Glomerular visceral epithelial cell (primary cell): ENCODE results near the gene MLN.

Experiments
- DNase-seq: peaks from one replicate; pipeline ENCODE4 v3.0.0-alpha.2; 2016; ENCODE audit errors: extremely low spot score

MLN gene

GRCh38 chr6:33752646-33753015 lies 51.2 kb downstream of the MLN start:
- no peak for DNase-seq

GRCh38 chr6:33751771-33752645 lies 51.8 kb downstream of the MLN start:
- DNase-seq, result no peak

- no peak for DNase-seq
These were observed 53.4 kb downstream of the MLN start for GRCh38 chr6:33750244-33750991.

- DNase-seq, result no peak
These were observed 54.4 kb downstream of the MLN start for GRCh38 chr6:33749401-33749800.

- no peak for DNase-seq
These were observed 55.0 kb downstream of the MLN start for GRCh38 chr6:33748841-33749240.

- DNase-seq, result no peak
These were observed 56.0 kb downstream of the MLN start for GRCh38 chr6:33747823-33748222.

- peak; percentile 53 for DNase-seq
These were observed 57.1 kb downstream of the MLN start, which contains the start of gene IP6K3 for GRCh38 chr6:33746651-33747100. Gene IP6K3, minus strand, starts transcription at chr6:33746905. Its CDS starts 11,429 bp downstream, at chr6:33735476.

- DNase-seq, result peak; percentile 83
These were observed 57.7 kb downstream of the MLN start for GRCh38 chr6:33746036-33746600.

- peak; percentile 54 for DNase-seq
These were observed 58.3 kb downstream of the MLN start for GRCh38 chr6:33745548-33745947.

GRCh38 chr6:33744895-33745546 lies 58.8 kb downstream of the MLN start:
- no peak for DNase-seq
